Measurements from ENCODE around the gene LAYN.

GRCh38 chr11:111592491-111592890 is 52.0 kb downstream of the LAYN start:
- TF ChIP-seq, protein P1, sequence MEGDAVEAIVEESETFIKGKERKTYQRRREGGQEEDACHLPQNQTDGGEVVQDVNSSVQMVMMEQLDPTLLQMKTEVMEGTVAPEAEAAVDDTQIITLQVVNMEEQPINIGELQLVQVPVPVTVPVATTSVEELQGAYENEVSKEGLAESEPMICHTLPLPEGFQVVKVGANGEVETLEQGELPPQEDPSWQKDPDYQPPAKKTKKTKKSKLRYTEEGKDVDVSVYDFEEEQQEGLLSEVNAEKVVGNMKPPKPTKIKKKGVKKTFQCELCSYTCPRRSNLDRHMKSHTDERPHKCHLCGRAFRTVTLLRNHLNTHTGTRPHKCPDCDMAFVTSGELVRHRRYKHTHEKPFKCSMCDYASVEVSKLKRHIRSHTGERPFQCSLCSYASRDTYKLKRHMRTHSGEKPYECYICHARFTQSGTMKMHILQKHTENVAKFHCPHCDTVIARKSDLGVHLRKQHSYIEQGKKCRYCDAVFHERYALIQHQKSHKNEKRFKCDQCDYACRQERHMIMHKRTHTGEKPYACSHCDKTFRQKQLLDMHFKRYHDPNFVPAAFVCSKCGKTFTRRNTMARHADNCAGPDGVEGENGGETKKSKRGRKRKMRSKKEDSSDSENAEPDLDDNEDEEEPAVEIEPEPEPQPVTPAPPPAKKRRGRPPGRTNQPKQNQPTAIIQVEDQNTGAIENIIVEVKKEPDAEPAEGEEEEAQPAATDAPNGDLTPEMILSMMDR (IDR thresholded peaks at IDR 0.05), result no peak
- no peak for TF ChIP-seq POLR2A (IDR thresholded peaks at IDR 0.05)
